ENCODE measurements around the gene PMPCB.

The PMPCB gene

GRCh38 chr7:103336761-103337160 is 39.5 kb downstream of the PMPCB start:
- DNase-seq (ENCODE audit: low read depth): no peak
- Histone ChIP-seq H3K27me3 (replicated peaks; ENCODE audit: control insufficient read depth, insufficient read depth, low read length) (no peaks in the 10 kb centered on the region), H3K9me3 (ENCODE audit: control insufficient read depth, low read length) (no peaks in the 10 kb centered on the region), H3K9ac (ENCODE audit: low read length) (no peak overlapping the region), H3K4me1 (ENCODE audit: control insufficient read depth, insufficient read depth, low read length) (peaks cover 5% of the 10 kb centered on the region), H3K36me3 (ENCODE audit: control insufficient read depth, insufficient read depth, low read length, severe bottlenecking) (peaks cover 80% of the 10 kb centered on the region), H3K4me3 (ENCODE audit: low read length) (no peak overlapping the region)

- no peaks in the 10 kb centered on the region for H3K9me3 ChIP-seq (ENCODE audit: control insufficient read depth, low read length)
- no peaks in the 10 kb centered on the region for H3K27me3 ChIP-seq (replicated peaks; ENCODE audit: control insufficient read depth, insufficient read depth, low read length)
- H3K4me3 ChIP-seq (ENCODE audit: low read length): no peak overlapping the region
- no peak overlapping the region for H3K9ac ChIP-seq (ENCODE audit: low read length)
- peaks cover 12% of the 10 kb centered on the region for H3K4me1 ChIP-seq (ENCODE audit: control insufficient read depth, insufficient read depth, low read length)
- DNase-seq (ENCODE audit: low read depth): no peak
- H3K36me3 ChIP-seq (ENCODE audit: control insufficient read depth, insufficient read depth, low read length, severe bottlenecking): peaks cover 68% of the 10 kb centered on the region
These were observed 41.6 kb downstream of the PMPCB start for GRCh38 chr7:103338864-103339263.

GRCh38 chr7:103341466-103341865 is 44.2 kb downstream of the PMPCB start:
- H3K36me3 ChIP-seq (ENCODE audit: control insufficient read depth, insufficient read depth, low read length, severe bottlenecking): peaks cover 45% of the 10 kb centered on the region
- no peak for DNase-seq (ENCODE audit: low read depth)
- no peak overlapping the region for H3K4me3 ChIP-seq (ENCODE audit: low read length)
- no peaks in the 10 kb centered on the region for H3K27me3 ChIP-seq (replicated peaks; ENCODE audit: control insufficient read depth, insufficient read depth, low read length)
- H3K9ac ChIP-seq (ENCODE audit: low read length): no peak overlapping the region
- no peaks in the 10 kb centered on the region for H3K9me3 ChIP-seq (ENCODE audit: control insufficient read depth, low read length)
- H3K4me1 ChIP-seq (ENCODE audit: control insufficient read depth, insufficient read depth, low read length): peaks cover 21% of the 10 kb centered on the region

GRCh38 chr7:103343332-103343731 is 46.1 kb downstream of the PMPCB start:
- Histone ChIP-seq H3K9ac (ENCODE audit: low read length) (peak overlapping the region; percentile 97), H3K27me3 (replicated peaks; ENCODE audit: control insufficient read depth, insufficient read depth, low read length) (no peaks in the 10 kb centered on the region), H3K4me3 (ENCODE audit: low read length) (peak overlapping the region; percentile 92), H3K36me3 (ENCODE audit: control insufficient read depth, insufficient read depth, low read length, severe bottlenecking) (peaks cover 29% of the 10 kb centered on the region), H3K4me1 (ENCODE audit: control insufficient read depth, insufficient read depth, low read length) (peaks cover 29% of the 10 kb centered on the region), H3K9me3 (ENCODE audit: control insufficient read depth, low read length) (no peaks in the 10 kb centered on the region)
- DNase-seq (ENCODE audit: low read depth): no peak

- peak; percentile 60 for DNase-seq (ENCODE audit: low read depth)
These were observed 46.7 kb downstream of the PMPCB start for GRCh38 chr7:103343758-103344452.

GRCh38 chr7:103344453-103345149 is 47.4 kb downstream of the PMPCB start, which contains the start of gene DNAJC2:
DNAJC2 (minus strand) TSS chr7:103344767; CDS start chr7:103344622, 145 bp downstream.
- Histone ChIP-seq H3K9me3 (ENCODE audit: control insufficient read depth, low read length) (no peaks in the 10 kb centered on the region), H3K27me3 (replicated peaks; ENCODE audit: control insufficient read depth, insufficient read depth, low read length) (no peaks in the 10 kb centered on the region), H3K4me1 (ENCODE audit: control insufficient read depth, insufficient read depth, low read length) (peaks cover 38% of the 10 kb centered on the region), H3K36me3 (ENCODE audit: control insufficient read depth, insufficient read depth, low read length, severe bottlenecking) (peaks cover 20% of the 10 kb centered on the region), H3K9ac (ENCODE audit: low read length) (peak within 1 kb of the TSS; percentile 97), H3K4me3 (ENCODE audit: low read length) (peak within 1 kb of the TSS; percentile 92)
- DNase-seq (ENCODE audit: low read depth): peak; percentile 97

More at GRCh38 chr7:103343758-103344452, 46.7 kb downstream of the PMPCB start:
- Histone ChIP-seq H3K9me3 (ENCODE audit: control insufficient read depth, low read length) (no peaks in the 10 kb centered on the region), H3K36me3 (ENCODE audit: control insufficient read depth, insufficient read depth, low read length, severe bottlenecking) (peaks cover 27% of the 10 kb centered on the region), H3K4me1 (ENCODE audit: control insufficient read depth, insufficient read depth, low read length) (peaks cover 32% of the 10 kb centered on the region), H3K4me3 (ENCODE audit: low read length) (peak overlapping the region; percentile 92), H3K27me3 (replicated peaks; ENCODE audit: control insufficient read depth, insufficient read depth, low read length) (no peaks in the 10 kb centered on the region), H3K9ac (ENCODE audit: low read length) (peak overlapping the region; percentile 97)

GRCh38 chr7:103346396-103346795 is 49.2 kb downstream of the PMPCB start:
- H3K9me3 ChIP-seq (ENCODE audit: control insufficient read depth, low read length): no peaks in the 10 kb centered on the region
- peaks cover 9% of the 10 kb centered on the region for H3K36me3 ChIP-seq (ENCODE audit: control insufficient read depth, insufficient read depth, low read length, severe bottlenecking)
- no peak overlapping the region for H3K9ac ChIP-seq (ENCODE audit: low read length)
- H3K27me3 ChIP-seq (replicated peaks; ENCODE audit: control insufficient read depth, insufficient read depth, low read length): no peaks in the 10 kb centered on the region
- H3K4me1 ChIP-seq (ENCODE audit: control insufficient read depth, insufficient read depth, low read length): peaks cover 52% of the 10 kb centered on the region
- peak overlapping the region; percentile 100 for H3K4me3 ChIP-seq (ENCODE audit: low read length)
- no peak for DNase-seq (ENCODE audit: low read depth)

- peak; percentile 93 for DNase-seq (ENCODE audit: low read depth)
- H3K4me1 ChIP-seq (ENCODE audit: control insufficient read depth, insufficient read depth, low read length): peaks cover 47% of the 10 kb centered on the region
- no peaks in the 10 kb centered on the region for H3K9me3 ChIP-seq (ENCODE audit: control insufficient read depth, low read length)
- peak within 1 kb of the TSS; percentile 100 for H3K4me3 ChIP-seq (ENCODE audit: low read length)
- H3K36me3 ChIP-seq (ENCODE audit: control insufficient read depth, insufficient read depth, low read length, severe bottlenecking): peaks cover 11% of the 10 kb centered on the region
- H3K9ac ChIP-seq (ENCODE audit: low read length): peak within 1 kb of the TSS; percentile 100
- no peaks in the 10 kb centered on the region for H3K27me3 ChIP-seq (replicated peaks; ENCODE audit: control insufficient read depth, insufficient read depth, low read length)
These were observed 50.5 kb downstream of the PMPCB start, which contains the start of gene PSMC2 for GRCh38 chr7:103347507-103348267. PSMC2 (plus strand) TSS chr7:103347643; CDS start chr7:103347712, 69 bp downstream.

- H3K36me3 ChIP-seq (ENCODE audit: control insufficient read depth, insufficient read depth, low read length, severe bottlenecking): peaks cover 19% of the 10 kb centered on the region
- peak; percentile 6 for DNase-seq (ENCODE audit: low read depth)
- H3K9ac ChIP-seq (ENCODE audit: low read length): peak overlapping the region; percentile 100
- H3K9me3 ChIP-seq (ENCODE audit: control insufficient read depth, low read length): no peaks in the 10 kb centered on the region
- peaks cover 43% of the 10 kb centered on the region for H3K4me1 ChIP-seq (ENCODE audit: control insufficient read depth, insufficient read depth, low read length)
- no peaks in the 10 kb centered on the region for H3K27me3 ChIP-seq (replicated peaks; ENCODE audit: control insufficient read depth, insufficient read depth, low read length)
- H3K4me3 ChIP-seq (ENCODE audit: low read length): peak overlapping the region; percentile 100
These were observed 51.2 kb downstream of the PMPCB start for GRCh38 chr7:103348452-103348851.

- H3K9me3 ChIP-seq (ENCODE audit: control insufficient read depth, low read length): no peaks in the 10 kb centered on the region
- peak overlapping the region; percentile 100 for H3K4me3 ChIP-seq (ENCODE audit: low read length)
- peak overlapping the region; percentile 100 for H3K9ac ChIP-seq (ENCODE audit: low read length)
- H3K36me3 ChIP-seq (ENCODE audit: control insufficient read depth, insufficient read depth, low read length, severe bottlenecking): peaks cover 23% of the 10 kb centered on the region
- no peaks in the 10 kb centered on the region for H3K27me3 ChIP-seq (replicated peaks; ENCODE audit: control insufficient read depth, insufficient read depth, low read length)
- peaks cover 41% of the 10 kb centered on the region for H3K4me1 ChIP-seq (ENCODE audit: control insufficient read depth, insufficient read depth, low read length)
- DNase-seq (ENCODE audit: low read depth): no peak
These were observed 51.7 kb downstream of the PMPCB start for GRCh38 chr7:103348959-103349358.

GRCh38 chr7:103349805-103350204 is 52.6 kb downstream of the PMPCB start:
- Histone ChIP-seq H3K9me3 (ENCODE audit: control insufficient read depth, low read length) (no peaks in the 10 kb centered on the region), H3K9ac (ENCODE audit: low read length) (no peak overlapping the region), H3K36me3 (ENCODE audit: control insufficient read depth, insufficient read depth, low read length, severe bottlenecking) (peaks cover 31% of the 10 kb centered on the region), H3K27me3 (replicated peaks; ENCODE audit: control insufficient read depth, insufficient read depth, low read length) (no peaks in the 10 kb centered on the region), H3K4me3 (ENCODE audit: low read length) (peak overlapping the region; percentile 100), H3K4me1 (ENCODE audit: control insufficient read depth, insufficient read depth, low read length) (peaks cover 41% of the 10 kb centered on the region)
- DNase-seq (ENCODE audit: low read depth): no peak
